MCF 10A (cell line): ENCODE results near the gene TRAF7. TPM values are rescaled to one million over a fixed set of nuclear protein-coding genes. Genes with fewer than 3 reads are reported as not detected.

Source experiments
- BruUV-seq: library from RNA; stranded (reverse); fragments of 400-500 nt; replicated peaks from 2 replicates; lab custom pipeline; 2021; lab: Mats Ljungman, UMichigan
- CTCF ChIA-PET: fragments of 300-600 bp; sonication (Branson Sonifier 250); formaldehyde crosslinking; extraction: SDS; loops from one replicate; lab custom pipeline; 2021; ENCODE audit warnings: antibody characterized with exemption, inconsistent platforms; lab: Yijun Ruan, JAX
- POLR2A ChIA-PET: fragments of 300-600, 350-650 bp; sonication (Branson Sonifier 250); formaldehyde crosslinking; extraction: SDS; loops from one replicate; lab custom pipeline; 2020; ENCODE audit warnings: antibody characterized with exemption, inconsistent platforms; lab: Yijun Ruan, JAX
- DNase-seq: peaks from one replicate; pipeline ENCODE4 v3.0.0-alpha.2; 2018; ENCODE audit not compliant: unreplicated experiment
- H3K27ac Mint-ChIP-seq: one replicate; pipeline ENCODE4 v1.8.0; 2022; ENCODE audit warnings: mild to moderate bottlenecking, low read depth, mixed read lengths; ENCODE audit not compliant: unreplicated experiment
- H3K27me3 Mint-ChIP-seq: one replicate; pipeline ENCODE4 v1.8.0; 2022; ENCODE audit warnings: mixed read lengths; ENCODE audit not compliant: insufficient read depth, unreplicated experiment
- H3K36me3 Mint-ChIP-seq: one replicate; pipeline ENCODE4 v1.8.0; 2022; ENCODE audit warnings: mild to moderate bottlenecking, moderate library complexity, mixed read lengths; ENCODE audit not compliant: insufficient read depth, unreplicated experiment
- H3K4me1 Mint-ChIP-seq: one replicate; pipeline ENCODE4 v1.8.0; 2022; ENCODE audit warnings: mixed read lengths; ENCODE audit not compliant: insufficient read depth, unreplicated experiment
- H3K4me3 Mint-ChIP-seq: one replicate; pipeline ENCODE4 v1.8.0; 2022; ENCODE audit warnings: mild to moderate bottlenecking, moderate library complexity, mixed read lengths; ENCODE audit not compliant: unreplicated experiment
- H3K9me3 Mint-ChIP-seq: one replicate; pipeline ENCODE4 v1.8.0; 2022; ENCODE audit warnings: mixed read lengths; ENCODE audit not compliant: unreplicated experiment
- CTCF ChIP-seq: fragments of 200-600 bp; IDR thresholded peaks from one replicate; pipeline ENCODE4 v1.8.0; 2022; ENCODE audit warnings: antibody characterized with exemption, mild to moderate bottlenecking; ENCODE audit not compliant: unreplicated experiment
- intact Hi-C: fragments of 100-400 bp; cut with micrococcal nuclease; formaldehyde crosslinking; loops from 2 replicates; pipeline ENCODE4 v1.14.1; 2022
- microRNA-seq: library from miRNA; unstranded; fragments of <30 nt; microRNA quantifications from one replicate; pipeline ENCODE4 v1.2.0, GENCODE V29; 2022
- total RNA-seq: library from RNA; stranded (reverse); gene quantifications from 2 replicates; pipeline ENCODE4 v1.2.3, GENCODE V29; 2022

The TRAF7 gene
- total RNA-seq, 1 experiment from 2014 or later: 98.6 TPM

GRCh38 chr16:2226918-2227317 lies 71.3 kb downstream of the TRAF7 start:
- ChIA-PET CTCF (interaction anchor here (0.6 kb wide), 1 partner anchor 11 kb away, joined by 3 read pairs; no protein-coding TSS in a partner anchor), POLR2A (interaction anchor here (1.0 to 4.5 kb wide), 7 partner anchors 8 to 456 kb away, joined by 3 to 21 read pairs (median 4); partner anchors contain the start of genes ECI1, KCTD5, PGP and TRAF7)
- peaks cover 4% of the 10 kb centered on the region for H3K4me1 Mint-ChIP-seq
- TF ChIP-seq CTCF: no peak
- intact Hi-C loops: no loop called here
- H3K36me3 Mint-ChIP-seq: peaks cover 21% of the 10 kb centered on the region
- H3K27ac Mint-ChIP-seq: no peak overlapping the region
- no peak for DNase-seq
- H3K4me3 Mint-ChIP-seq: no peak overlapping the region
- H3K9me3 Mint-ChIP-seq: no peaks in the 10 kb centered on the region
- BruUV-seq: no TSS peak
- no peaks in the 10 kb centered on the region for H3K27me3 Mint-ChIP-seq

Small RNAs within 50 kb of the gene (microRNA-seq; reads per million reads assigned to microRNA genes)
- gene MIR3180-5 (not detected), gene MIR4516 (not detected), gene MIR6511B1 (not detected)

Other genes with a start within 250 kb of the TRAF7 start
- gene HS3ST6, start 237.4 kb upstream of the TRAF7 start, total RNA-seq: not detected in 2 replicates
- 5.8 and 7.4 TPM in 2 replicates for gene MSRB1, start 212.6 kb upstream of the TRAF7 start, total RNA-seq
- not detected in 2 replicates for gene RPL3L, start 201.1 kb upstream of the TRAF7 start, total RNA-seq
- gene NDUFB10, start 196.2 kb upstream of the TRAF7 start, total RNA-seq: 202 TPM in 2 replicates
- 4,760 and 4,836 TPM in 2 replicates for gene RPS2, start 191.0 kb upstream of the TRAF7 start, total RNA-seq
- 0.39 TPM in 1 of 2 replicates, not detected in the other for gene RNF151, start 188.9 kb upstream of the TRAF7 start, total RNA-seq
- gene TBL3, start 183.7 kb upstream of the TRAF7 start, total RNA-seq: 25.8 and 26.8 TPM in 2 replicates
- gene NOXO1, start 174.3 kb upstream of the TRAF7 start, total RNA-seq: 1.1 TPM in 1 of 2 replicates, not detected in the other
- 34.6 and 40.8 TPM in 2 replicates for gene GFER, start 171.6 kb upstream of the TRAF7 start, total RNA-seq
- 0.68 and 1.1 TPM in 2 replicates for gene SYNGR3, start 165.8 kb upstream of the TRAF7 start, total RNA-seq
- gene ZNF598, start 146.0 kb upstream of the TRAF7 start, total RNA-seq: 177 and 252 TPM in 2 replicates
- 4.9 and 7.7 TPM in 2 replicates for gene NPW, start 136.0 kb upstream of the TRAF7 start, total RNA-seq
- 8.5 and 14.5 TPM in 2 replicates for gene NHERF2, start 128.9 kb upstream of the TRAF7 start, total RNA-seq
- gene NTHL1, start 107.9 kb upstream of the TRAF7 start, total RNA-seq: 16.4 and 17.7 TPM in 2 replicates
- gene TSC2, start 107.8 kb upstream of the TRAF7 start, total RNA-seq: 99.8 and 136 TPM in 2 replicates
- 159 and 187 TPM in 2 replicates for gene PKD1, start 19.9 kb upstream of the TRAF7 start, total RNA-seq
- 0.81 and 1.0 TPM in 2 replicates for gene RAB26, start 7.2 kb upstream of the TRAF7 start, total RNA-seq
- 0.10 and 0.14 TPM in 2 replicates for gene CASKIN1, start 40.8 kb downstream of the TRAF7 start, total RNA-seq
- 63.4 and 87.6 TPM in 2 replicates for gene MLST8, start 49.7 kb downstream of the TRAF7 start, total RNA-seq
- 4.6 and 5.2 TPM in 2 replicates for gene BRICD5, start 55.1 kb downstream of the TRAF7 start, total RNA-seq
- gene PGP, start 59.1 kb downstream of the TRAF7 start, total RNA-seq: 11.3 and 12.0 TPM in 2 replicates
- 26.2 and 28.4 TPM in 2 replicates for gene E4F1, start 67.8 kb downstream of the TRAF7 start, total RNA-seq
- 1.5 and 3.8 TPM in 2 replicates for gene DNASE1L2, start 80.7 kb downstream of the TRAF7 start, total RNA-seq
- 115 and 154 TPM in 2 replicates for gene ECI1, start 95.8 kb downstream of the TRAF7 start, total RNA-seq
- 245 and 247 TPM in 2 replicates for gene RNPS1, start 112.3 kb downstream of the TRAF7 start, total RNA-seq
- gene ABCA3, start 184.9 kb downstream of the TRAF7 start, total RNA-seq: 3.5 and 4.6 TPM in 2 replicates